Femur (tissue), 1 donor: ENCODE measurements around the gene DIAPH1.
"Not testable (repeated sequence)": the region's sequence is repeated elsewhere in the genome, so short reads cannot be mapped to it uniquely, and the experiment has no call there.

Experiments
- DNase-seq: peaks from one replicate; pipeline ENCODE4 v3.0.0-alpha.2; 2017

Gene DIAPH1

DNA sequence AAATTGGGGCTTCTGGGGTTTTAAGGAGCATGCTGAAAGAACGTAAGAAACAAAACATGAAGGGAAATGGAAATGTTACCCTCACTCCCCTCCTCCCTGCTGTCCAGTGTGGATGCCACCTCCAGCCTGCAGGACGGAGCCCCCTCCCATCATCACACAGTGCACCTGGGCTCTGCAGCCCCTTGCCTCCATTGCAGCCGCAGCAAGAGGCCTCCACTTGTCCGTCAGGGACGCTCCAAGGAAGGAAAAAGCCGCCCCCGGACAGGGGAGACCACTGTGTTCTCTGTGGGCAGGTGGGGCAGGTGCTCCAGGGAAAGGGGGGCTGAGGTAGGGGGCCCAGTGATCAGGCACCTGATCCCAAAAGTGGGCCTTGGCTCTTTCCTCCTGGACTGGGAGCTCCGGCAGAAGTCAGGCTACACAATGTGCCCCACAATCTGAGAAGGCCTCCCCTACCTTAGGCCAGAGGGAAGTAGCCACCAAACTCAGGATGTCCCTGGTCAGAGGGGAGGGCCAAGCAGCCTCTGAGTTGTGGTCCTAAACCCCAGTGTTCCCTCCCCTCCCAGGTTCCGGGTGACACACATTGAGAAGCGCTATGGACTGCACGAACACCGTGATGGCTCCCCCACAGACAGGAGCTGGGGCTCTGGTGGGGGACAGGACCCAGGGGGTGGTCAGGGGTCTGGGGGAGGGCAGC is 20.7 kb upstream of the DIAPH1 start:
- DNase-seq: no peak

DNA sequence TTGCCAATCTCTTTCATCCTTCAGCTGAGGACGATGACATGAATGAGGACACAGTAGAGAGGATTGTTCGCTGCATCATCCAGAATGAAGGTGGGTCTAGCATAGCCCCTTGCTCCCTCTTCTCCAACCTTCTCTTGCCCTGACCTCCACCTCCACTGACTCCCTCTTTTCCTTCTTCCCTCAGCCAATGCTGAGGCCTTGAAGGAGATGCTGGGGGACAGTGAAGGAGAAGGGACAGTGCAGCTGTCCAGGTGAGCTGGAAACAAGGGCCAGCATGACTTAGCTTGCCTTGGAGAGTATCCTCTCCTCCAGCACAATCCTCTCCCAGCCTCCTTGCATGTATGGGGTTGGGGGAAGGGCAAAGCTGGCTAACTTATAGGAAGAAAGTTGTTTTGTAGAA is 20.0 kb upstream of the DIAPH1 start:
- no peak for DNase-seq

DNA sequence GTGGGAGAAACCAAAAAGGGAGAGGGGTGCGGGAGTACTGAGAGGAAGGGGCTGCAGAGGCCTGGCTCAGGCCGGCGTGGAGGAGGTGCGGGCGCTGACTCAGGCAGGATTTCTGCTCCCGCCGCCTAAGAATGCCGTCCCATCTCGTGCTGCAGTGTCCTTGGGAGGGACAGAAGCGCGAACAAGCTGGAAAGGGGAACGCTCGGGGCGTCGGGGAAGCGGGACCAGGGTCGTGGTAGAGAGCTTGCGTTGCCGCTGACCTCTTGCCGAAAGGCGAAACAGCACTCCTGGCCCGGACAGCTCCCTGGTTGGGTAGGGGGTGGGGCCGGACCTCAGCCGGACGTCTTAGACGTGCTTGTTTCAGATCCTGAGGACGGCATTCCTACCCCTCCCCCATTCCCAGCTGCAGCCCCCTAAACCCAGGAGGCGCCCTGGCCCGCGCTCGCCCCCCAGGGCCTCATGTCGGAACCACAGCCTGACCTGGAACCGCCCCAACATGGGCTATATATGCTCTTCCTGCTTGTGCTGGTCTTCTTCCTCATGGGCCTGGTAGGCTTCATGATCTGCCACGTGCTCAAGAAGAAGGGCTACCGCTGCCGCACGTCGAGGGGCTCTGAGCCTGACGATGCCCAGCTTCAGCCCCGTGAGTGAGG is 19.1 kb upstream of the DIAPH1 start:
- DNase-seq: peak; percentile 72

DNA sequence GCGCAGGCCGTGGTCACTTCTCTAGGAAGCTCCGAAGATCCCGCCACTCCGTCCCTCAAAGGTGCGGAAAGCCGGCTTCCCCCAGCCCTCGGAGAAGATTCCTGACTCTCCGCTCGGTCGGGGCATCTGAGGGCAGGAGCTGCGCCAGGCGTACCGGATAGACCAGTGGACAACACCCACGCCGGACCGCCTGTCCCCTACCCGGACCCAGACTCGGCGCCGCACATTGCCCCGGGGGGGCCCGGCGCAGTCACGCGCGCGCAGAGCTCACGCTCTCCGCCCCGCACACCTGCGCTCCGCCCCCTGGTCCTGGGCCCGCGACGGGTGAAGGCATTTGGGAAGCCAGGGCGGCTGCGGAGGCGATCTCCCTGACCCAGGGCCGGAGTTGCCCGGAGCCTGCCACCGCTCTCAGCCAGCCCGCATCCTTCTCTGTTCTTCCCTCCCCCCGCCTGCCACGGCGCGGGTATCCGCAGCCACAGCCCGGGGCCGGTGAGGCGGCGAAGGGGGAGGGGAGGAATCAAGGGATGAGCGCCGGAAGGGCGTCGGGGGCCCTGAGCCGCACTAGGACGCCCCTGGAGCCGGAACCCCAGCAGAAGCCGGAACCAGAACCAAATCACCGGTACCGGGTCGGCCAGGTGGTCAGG is 18.4 kb upstream of the DIAPH1 start:
- DNase-seq: no peak

DNA sequence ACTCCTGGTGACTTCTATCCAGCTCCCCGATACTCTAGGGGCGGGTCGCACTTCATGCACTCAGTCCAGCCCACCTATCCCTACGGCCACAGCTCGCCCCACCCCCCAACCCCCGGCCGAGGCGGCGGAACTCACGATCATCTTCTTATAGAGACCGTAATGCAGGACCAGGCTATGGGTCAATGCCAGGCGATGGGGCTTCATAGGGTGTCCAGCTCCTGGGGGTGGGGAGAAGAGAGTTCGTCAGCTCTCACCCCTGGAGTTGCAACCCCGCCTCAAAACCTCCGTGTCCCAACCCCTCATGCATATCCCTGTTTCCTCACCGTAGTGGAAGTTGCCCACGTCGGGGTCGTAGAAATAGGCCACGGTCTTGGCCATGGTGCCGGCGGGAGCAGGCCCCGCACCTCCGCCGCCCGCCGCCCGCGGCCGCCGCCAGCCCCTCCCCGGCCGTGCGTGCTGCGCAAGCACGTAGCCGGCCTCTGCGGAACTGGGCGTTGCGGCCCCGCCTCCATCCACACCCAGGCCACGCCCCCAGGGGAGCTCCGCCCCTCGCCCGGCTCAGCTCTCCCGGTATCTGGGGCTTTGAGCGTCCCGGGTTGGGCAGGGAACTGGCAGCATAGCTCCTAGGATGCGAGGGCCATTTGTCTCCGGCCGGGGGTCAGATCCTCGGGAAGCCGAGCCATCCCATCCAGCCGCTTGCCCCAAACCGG is 17.8 kb upstream of the DIAPH1 start, which contains the start of the genes HDAC3 and RELL2:
Gene HDAC3, minus strand, starts transcription at position 437 of the 710 bp plus-strand sequence. Its CDS starts 59 bp downstream, at position 378.
Gene RELL2, plus strand, starts transcription at position 585 of the 710 bp plus-strand sequence. CDS start 1,229 bp downstream, outside the sequence.
- peak; percentile 95 for DNase-seq

DNA sequence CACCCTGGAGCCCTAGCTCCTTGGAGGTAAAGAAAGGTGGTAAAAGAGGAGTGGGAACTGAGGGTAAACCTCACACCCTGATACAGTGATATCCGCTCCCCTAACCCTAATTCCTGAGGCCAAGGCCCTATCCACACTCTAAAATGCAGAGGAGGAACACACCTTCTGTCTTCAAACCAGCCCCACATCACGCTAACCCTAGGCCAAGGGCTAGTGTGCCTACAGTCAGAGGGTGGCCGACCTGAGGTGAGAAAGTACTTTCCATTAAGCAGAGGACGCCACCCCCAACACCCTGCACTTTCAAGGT is 17.3 kb upstream of the DIAPH1 start:
- no peak for DNase-seq

DNA sequence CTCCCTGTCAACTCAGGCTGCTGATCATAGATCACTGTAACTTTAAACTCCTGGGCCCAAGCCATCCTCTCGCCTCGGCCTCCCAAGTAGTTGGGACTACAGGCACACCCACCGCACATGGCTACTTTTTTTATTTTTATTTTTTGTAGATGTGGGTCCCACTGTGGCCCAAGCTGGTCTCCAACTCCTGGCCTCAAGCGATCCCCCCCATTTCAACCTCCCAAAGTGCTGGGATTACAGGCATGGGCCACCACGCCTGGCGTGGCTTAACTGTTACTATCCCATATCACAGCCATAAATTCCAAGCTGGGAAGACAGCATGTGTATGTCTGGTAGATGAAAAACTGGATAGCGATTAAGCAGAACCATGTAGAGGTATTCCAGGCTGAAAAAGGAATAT is 16.8 kb upstream of the DIAPH1 start:
- no peak for DNase-seq

DNA sequence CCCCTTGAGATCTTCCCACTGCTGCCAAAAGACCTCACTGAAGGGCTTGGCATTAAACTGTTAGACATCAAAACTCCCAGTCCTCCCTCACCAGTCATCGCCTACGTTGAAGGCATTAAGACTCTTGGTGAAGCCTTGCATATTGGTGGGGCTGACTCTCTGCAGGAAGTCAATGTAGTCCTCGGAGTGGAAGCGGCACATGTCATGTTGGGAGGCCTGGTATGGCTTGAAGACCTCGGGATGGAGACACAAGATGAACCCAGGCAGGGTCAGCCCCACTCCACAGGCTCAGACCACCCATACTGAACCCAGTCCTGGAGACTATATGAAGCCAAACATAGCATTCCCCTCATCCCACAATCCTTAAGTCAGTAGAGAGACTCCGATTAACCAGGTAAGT is 15.9 kb upstream of the DIAPH1 start:
- no peak for DNase-seq

DNA sequence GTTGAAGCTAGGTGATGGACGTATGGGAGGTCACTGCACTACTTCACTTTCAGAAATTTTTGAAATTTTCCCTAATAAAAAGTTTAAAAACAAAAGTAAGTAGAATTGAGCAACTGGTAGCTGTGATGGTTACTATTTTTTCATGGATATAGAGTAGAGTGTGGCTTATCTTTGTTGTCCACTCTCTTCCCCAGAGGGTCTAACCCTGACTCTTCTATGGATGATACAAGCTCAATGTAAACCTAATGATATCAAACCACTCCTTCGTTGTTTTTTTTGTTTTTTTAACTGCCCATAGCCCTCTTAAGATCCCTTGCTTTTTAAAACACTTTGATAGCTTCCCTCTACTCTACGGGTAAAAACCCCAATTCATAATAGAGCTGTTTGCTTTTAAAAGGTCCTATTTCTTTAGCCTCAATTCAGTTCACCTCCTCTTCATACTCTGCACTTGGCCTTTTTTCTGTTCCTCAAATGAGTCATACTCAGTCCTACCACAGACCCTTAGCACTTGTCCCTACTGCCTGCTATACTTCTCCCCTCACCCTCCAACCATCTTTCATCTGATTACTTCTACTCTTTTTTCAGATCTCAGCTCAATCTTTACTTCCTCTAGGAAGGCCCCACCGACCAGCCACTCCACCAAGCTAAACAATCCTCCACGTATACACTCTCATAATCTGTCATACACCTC is 15.2 kb upstream of the DIAPH1 start:
- DNase-seq: no peak

DNA sequence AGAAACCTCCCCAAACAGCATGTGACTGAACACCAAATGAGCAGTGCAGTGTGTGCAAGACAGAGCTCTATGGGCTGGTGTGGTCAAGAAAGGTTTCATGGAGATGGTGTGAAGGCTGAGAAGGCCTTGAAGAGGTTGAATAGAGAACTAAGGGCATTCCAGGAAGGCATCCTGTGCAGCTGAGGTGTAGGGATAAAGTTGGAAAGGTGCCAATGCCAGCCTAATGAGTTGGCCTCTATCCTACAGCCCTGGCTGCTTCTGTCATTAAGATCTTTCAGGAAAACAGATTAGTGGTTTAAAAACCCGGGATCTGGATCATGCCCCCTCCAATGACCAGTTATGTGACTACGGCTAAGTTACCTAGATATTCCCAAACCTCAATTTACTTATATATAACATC is 13.8 kb upstream of the DIAPH1 start:
- DNase-seq: no peak

DNA sequence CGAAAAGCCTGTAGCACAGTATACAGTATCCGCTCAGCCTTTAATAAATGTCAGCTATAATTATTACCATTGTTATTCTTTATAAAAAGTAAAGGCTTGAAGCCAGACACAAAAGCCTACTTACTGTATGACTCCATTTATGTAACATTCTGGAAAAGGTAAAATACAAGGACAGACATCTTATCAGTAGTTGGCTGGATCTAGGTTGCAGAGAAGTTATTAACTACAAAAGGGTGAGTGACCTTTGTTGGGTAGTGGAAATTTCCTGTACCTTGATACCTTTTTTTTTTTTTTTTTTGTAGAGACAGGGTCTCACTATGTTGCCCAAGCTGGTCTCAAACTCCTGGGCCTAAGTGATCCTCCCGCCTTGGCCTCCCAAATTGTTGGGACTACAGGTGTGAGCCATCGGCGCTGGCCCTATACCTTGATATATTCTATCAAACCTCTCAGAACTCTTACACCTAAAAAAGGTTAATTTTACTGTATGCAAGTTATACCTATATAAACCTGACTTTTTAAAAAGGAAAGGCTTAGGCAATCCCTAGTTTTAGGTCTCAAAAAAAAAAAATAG is 11.9 kb upstream of the DIAPH1 start:
- no peak for DNase-seq

DNA sequence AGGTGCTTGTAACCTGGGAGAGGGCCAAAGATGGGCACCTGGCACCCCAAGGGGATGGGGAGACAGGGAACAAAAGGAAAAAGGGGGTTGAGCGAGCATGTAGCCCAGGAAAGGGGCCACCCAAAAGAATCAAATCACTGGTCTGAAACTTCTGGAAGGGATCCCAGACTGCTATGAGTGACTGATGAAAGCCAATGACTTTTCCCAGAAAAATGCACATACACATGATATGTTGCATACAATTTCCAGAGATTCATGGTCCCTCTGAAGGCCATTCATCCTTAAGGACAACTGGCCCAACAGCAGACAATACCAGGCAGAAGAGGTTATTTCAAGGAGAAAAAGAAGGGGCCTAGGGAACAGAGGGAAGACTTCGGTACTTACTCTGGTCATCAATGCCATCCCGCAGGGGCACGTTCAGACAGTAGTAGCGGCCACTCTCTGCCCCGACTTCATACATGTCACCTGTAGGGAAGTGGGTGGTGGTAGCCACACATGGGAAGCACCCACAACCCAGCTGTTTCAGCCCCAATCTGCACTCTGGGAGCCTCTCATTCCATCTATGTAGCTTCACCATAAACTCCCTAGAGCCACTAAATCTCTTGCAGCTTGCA is 9.5 kb upstream of the DIAPH1 start:
- DNase-seq: no peak

DNA sequence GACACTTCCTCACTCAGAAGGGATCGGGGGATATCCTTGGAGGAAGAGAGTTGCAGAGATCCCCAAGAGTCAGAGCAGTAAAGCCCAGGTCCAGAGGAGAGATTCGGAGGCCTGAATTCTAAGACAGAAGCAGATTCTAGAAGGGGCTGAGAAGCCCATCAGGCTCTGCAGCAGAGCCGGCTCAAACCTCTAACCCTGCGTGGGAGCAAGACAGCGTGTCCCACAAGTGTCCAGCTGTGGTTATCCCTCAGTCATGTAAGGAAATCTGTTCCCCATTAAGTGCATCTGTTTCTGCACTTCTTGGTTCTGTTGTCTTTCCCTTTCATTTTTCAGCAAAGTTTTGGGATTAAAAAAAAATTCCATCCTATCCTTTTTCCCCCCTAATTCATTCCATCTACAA is 4.8 kb upstream of the DIAPH1 start:
- no peak for DNase-seq

DNA sequence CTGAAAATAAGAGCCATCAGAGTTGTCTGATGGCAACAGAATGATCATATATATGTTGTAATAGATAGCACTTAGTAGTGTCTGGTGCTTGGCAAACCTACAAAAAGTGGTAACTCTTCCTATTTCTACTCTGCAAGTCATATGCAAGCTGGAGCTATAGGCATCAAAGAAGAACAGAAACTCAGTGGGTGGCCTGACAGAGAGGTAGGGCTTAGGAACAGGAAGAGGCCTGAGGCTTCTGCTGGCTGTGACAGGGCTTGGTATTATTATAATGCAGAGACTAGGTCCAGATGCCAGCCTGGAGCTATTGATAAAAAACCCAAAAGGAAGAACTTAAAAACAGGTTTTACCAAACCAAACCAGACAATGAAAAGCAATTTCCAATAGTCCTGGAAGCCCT is 4.4 kb upstream of the DIAPH1 start:
- no peak for DNase-seq

DNA sequence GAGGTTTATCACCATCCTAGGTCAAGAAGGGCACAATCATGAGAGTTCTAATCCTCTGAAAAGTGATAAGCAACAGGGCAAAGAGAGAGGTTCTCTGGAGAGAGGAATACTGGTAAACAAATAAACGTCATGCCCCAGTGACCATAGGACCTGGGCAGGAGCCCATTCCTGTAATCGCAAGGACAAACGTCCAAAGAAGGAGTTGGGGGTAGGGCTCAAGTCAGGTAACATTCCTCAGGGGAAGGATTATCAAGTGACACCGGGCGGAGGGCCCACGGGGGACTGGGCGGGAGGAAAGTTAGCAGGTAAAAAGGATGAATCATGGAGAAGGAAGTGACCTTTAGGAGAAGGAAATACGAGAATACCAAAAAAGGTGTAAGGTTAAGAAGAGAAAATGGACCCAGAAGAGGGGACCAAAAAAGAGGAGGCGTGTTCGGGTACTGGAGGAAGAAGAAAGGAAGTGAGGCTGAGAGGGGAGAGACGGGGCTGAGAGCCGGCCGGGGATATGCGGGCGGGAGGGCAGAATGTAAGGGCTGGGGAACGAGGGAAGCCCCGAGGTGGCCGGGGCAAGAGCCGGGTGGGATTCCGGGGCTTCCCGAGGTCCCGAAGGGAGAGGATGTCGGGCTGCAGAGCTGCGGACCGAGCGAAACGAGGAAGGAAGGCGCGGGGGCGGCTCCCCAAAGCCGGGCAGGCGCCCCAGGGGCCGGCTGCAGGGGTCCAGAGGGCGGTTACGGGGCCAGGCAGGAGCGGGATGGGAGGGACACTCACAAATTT is 583 bp downstream of the DIAPH1 start:
- no peak for DNase-seq

DNA sequence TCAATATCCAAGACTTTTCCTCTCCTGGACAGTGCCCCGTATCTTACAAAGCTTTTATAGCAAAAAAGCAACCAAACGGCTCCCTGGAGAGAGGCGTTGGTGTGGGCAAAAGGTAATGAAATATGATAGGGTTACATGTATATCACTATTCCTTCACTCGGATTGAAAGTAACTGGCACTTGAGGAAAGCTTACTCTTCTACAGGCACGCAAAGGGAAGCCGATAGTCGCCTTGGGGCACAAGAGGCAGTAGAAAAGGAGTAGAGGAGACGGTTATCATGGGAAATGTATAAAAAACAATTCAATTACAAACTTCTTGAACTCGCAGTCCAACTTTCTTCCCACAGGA is 1.1 kb downstream of the DIAPH1 start:
- DNase-seq: no peak

DNA sequence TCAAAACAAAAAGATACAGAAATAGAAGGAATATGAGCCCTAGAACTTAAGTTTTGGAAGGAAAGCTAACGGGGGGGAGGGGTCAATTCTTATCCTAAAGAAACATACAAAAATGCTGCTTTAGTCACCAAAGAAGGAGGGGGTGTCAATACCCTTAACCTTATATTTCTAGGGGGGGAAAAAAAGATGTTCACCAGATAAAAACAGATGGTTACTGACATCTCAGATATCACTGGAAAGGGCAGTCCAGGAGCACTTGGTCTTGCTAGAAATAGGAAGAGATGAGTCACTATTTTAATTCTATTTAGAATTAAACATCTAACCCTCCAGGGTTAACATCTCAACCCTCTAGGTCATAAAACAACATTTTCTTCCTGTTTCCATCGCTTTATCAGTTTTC is 1.7 kb downstream of the DIAPH1 start:
- no peak for DNase-seq

DNA sequence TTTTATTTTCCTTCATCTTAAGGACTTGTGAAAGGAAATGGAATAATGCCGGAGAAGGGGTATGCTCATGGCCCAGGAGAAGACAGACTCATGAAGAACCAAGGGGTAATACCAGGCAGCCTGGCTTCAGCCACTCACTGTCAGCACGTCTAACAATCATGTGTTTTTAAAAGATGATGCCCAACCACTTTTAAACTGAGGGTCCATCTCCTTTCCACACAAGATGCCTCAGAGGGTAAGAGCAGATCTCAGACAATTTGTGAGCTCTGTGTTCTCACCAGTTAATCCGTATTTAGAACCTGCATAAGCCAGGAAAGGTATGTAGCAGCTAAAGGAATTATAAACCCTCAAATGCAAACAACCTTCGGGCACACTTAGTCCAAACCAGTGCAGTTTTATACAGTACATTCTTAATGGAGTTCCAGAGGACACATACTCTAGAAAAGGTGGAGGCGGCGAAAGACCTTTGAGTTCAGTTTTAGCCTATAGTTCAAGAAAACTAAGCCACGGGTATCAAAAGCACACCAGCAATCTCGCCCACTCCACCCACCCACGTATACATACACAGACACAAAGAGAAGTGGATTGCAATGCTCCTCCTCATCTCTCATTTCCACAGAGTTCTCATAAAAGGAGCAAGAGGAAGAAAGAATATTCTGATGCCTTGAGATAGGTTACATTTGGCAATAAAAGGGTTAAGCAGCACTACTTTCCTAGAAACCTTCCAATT is 2.6 kb downstream of the DIAPH1 start:
- DNase-seq: no peak

DNA sequence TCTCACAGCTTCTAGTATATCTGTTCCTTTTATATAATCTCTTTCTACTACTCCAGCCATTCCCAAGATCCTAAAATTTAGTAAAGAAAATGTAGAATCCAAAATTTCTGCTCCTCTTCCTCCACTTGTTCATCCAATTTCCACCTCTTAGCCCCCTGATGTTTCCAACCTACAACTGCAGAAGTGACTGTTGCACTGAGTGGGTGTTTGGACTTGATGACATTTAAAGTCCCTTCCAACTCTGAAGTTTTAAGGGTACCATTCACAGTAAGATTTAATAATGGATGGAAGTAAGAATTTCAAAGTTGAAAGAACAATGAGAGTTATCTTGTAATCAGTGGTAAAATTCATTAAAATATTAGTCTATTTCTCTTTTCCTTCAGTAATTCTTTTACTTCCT is 5.5 kb downstream of the DIAPH1 start:
- no peak for DNase-seq

DNA sequence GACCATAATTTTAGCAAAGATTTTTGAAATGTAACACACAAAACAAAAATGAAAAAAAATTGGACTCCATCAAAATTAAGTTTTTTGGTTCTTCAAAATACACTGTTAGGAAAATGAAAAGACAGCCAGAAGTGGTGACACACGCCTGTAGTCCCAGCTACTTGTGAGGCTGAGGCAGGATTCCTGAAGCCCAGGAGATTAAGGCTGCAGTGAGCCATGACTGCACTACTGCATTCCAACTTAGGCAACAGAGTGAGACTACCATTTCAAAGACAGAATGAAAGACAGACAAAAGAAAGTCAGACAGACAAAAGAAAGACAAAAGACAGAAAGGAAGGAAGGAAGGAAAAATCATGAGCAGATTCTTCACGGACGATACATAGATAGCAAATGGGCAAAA is 7.5 kb downstream of the DIAPH1 start:
- no peak for DNase-seq

DNA sequence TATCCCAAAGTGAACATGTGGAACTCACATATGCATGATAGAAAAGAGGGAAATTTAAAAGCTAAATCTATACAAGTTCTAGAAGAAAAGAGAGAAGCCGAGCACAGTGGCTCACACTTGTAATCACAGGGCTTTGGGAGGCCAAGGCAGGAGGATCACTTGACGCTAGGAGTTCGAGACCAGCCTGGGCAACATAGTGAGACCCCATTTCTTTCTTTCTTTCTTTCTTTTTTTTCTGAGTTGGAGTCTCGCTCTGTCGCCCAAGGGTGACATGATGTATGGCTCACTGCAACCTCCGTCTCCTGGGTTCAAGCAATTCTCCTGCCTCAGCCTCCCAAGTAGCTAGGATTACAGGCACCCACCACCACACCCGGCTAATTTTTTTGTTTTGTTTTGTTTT is 8.9 kb downstream of the DIAPH1 start:
- not testable (repeated sequence) for DNase-seq
